ENCODE results near the gene NCR1.
"Not testable (repeated sequence)": the region's sequence is repeated elsewhere in the genome, so short reads cannot be mapped to it uniquely, and the experiment has no call there.

Gene NCR1

DNA sequence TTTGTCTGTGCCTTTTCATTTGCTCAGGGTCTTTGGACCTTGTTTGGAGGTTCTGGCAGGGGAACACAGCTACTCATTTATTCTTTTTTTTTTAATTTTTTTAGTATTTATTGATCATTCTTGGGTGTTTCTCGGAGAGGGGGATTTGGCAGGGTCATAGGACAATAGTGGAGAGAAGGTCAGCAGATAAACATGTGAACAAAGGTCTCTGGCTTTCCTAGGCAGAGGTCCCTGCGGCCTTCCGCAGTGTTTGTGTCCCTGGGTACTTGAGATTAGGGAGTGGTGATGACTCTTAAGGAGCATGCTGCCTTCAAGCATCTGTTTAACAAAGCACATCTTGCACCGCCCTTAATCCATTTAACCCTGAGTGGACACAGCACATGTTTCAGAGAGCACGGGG is 2.0 kb downstream of the NCR1 start:
- DNase-seq (ENCODE audit: low spot score): not testable (repeated sequence)

DNA sequence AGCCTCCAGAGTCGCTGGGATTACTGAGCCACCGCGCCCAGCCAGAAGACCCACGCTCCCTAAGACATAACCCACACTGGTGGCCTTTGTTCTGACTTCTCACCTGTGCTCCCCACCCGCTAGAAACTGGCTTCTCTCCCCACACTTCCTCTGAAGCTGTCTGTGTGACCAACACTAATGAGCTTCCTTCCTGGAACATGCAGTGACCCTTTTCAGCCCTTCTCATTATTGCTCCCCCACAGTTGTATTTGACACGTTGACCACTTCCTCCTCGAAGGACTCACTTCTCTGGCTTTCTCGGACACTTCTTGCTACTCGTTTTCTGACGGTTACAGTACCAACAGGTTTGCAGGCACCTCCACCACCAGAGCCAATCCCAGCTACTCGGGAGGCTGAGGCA is 10.9 kb downstream of the NCR1 start:
- DNase-seq (ENCODE audit: low spot score): no peak

DNA sequence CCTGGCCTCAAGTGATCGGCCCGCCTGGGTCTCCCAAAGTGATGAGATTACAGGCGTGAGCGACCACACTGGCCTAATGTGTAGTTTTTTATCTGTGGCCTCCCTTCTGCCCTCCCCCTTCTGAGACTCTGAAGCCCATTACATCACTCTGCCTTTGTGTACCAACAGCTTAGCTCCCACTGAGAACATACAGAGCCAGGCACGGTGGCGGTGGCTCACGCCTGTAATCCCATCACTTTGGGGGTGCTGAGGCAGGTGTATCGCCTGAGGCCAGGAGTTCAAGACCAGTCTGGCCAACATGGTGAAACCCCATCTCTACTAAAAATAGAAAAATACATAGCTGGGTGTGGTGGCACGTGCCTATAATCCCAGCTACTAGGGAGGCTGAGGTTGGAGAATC is 12.6 kb downstream of the NCR1 start:
- no peak for DNase-seq (ENCODE audit: low spot score)

DNA sequence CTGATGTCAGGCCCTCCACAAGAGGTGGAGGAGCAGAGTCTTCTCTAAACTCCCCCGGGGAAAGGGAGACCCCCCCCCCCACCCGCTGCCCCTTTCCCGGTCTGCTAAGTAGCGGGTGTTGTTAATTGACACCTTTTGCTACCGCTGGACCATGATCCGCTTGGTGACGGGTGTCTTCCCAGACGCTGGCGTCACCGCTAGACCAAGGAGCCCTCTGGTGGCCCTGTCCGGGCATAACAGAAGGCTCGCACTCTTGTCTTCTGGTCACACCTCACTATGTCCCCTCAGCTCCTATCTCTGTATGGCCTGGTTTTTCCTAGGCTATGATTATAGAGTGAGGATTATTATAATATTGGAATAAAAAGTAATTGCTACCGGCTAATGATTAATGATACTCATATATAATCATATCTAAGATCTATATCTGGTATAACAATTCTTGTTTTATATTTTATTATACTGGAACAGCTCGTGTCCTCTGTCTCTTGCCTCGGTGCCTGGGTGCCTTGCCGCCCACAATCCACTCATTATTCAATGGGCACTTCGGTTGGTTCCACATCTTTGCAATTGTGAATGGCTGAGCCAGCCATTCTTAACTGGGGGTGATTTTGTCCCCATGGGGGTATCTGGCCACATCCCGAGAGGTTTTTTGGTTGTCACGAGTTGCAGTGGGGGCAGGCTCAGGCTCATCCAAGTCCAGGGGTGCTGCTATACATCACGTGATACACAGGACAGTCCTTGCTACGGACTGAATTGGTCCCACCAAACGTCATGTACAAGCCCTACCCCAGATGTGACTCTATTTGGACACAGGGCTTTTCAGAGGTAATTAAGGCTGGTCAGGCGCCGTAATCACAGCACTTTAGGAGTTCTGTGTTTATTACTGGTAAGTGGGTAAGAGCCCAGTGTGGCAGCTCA is 14.0 kb downstream of the NCR1 start:
- not testable (repeated sequence) for DNase-seq (ENCODE audit: low spot score)

DNA sequence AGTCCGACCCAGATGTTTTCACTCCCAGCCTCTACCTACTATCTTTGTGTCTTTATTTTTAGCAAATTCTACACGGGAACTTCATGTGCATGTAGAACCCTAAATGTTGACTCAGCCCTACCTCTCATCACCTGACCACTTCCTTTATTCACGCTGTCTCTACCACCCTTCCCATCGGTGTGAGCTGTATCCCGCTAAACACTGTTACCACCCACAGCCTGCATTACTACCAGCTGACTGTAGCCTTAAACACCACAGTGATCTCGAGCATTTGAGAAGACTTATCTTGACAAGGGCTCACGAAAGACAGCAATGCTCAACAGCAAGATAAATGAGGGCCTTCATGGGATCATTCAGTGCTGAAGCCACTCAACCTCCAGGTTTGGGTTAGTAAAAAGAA is 15.1 kb downstream of the NCR1 start:
- no peak for DNase-seq (ENCODE audit: low spot score)

DNA sequence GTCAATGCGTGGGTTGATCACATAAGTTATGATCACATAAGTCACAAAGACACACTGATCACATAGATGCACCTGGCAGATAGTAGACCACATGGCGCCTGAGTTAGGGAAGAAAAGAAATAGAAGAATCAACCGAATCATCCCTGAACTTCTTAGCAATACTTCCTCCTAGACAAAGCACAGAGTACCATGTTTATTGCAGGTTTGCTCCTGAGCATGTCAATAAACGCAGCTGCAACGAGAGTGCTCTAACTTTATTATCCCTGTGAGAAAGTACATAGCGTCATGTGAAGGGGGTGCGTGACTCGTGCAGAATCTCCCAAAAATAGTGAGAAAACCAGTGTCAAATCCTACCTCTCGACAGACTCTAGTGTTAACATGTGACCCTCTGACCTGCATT is 17.3 kb downstream of the NCR1 start:
- DNase-seq (ENCODE audit: low spot score): no peak

DNA sequence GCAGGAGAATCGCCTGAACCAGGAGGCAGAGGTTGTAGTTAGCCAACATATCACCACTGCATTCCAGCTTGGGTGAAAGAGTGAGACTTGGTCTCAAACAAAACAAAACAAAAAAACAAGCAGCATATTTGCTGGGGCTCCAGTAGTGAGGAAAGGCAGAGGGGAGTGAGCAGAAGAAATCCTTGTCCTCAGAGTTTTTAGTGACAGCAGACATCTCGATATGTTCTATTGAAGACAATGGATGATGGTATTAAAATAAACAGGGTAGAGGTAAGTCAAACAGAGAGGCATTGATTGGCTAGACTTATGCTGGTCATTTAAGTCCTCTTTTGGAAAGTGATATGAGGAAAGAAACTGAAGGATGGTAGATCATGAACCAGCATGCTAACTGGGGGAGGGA is 22.4 kb downstream of the NCR1 start:
- no peak for DNase-seq (ENCODE audit: low spot score)

DNA sequence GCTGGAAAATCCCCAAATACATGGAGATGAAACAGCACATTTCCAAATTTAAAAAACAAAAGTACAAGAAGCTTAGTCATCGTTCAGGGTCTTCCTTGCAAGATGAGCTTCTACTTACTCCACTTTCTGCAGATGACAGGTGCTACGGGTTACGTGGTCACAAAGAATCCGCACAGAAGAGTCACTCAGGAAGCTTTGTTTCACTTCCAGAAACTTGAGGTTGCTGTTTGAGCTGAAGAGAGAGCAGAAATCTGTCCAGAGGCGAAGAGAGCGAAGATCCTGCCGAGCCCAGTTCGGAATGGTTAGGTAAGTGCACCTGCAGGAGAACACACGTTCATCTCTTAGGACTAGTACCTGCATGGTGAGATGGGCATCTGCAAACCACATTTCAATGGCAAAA is 32.0 kb downstream of the NCR1 start:
- DNase-seq (ENCODE audit: low spot score): no peak

DNA sequence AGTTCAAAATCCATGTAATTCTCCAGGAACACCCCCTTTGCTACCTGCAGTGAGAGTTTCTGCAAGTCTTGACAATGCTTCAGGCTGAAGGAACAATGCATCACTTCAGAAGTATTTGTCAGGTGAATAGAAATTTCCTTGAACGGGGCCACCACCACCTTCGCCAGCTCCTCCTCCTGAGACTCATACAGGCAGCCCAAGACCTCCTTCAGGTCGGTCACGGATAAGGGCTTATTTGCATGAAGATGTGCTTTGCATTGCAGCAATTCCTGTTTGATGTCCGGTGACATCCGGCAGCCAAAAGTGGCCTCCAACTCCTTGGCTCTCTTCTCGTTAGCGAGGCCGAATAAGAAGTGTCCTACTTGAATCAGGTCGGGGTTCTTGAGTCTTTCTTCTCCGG is 33.0 kb downstream of the NCR1 start:
- no peak for DNase-seq (ENCODE audit: low spot score)

DNA sequence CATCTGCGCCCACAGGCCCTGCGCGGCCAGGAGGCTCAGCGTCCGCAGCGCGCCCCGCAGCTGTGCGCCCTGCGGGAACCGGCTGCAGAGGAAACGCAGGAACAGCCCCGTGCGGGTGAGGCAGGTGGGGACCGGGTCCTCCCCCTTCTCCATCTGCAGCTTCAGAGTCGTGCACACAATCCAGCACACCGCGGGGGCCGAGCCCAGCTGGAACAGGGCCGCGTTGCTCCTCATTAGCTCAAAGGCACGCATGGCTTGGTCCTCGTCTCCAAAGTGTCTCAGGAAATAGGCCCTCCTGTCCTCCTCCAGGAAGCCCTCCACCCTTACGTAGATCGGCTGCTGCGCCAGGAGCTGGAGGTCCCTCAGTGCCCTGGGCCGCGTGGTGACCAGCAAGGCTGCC is 33.6 kb downstream of the NCR1 start:
- not testable (repeated sequence) for DNase-seq (ENCODE audit: low spot score)

DNA sequence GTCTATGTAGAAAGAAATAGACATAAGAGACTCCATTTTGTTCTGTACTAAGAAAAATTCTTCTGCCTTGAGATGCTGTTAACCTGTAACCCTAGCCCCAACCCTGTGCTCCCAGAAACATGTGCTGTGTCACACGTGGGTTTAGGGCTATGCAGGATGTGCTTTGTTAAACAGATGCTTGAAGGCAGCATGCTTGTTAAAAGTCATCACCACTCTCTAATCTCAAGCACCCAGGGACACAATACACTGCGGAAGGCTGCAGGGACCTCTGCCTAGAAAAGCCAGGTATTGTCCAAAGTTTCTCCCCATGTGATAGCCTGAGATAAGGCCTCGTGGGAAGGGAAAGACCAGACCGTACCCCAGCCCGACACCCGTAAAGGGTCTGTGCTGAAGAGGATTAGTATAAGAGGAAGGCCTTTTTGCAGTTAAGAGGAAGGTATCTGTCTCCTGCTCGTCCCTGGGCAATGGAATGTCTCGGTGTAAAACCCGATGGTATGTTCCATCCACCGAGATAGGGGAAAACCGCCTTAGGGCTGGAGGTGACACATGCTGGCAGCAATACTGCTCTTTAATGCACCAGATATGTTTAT is 37.9 kb downstream of the NCR1 start:
- DNase-seq (ENCODE audit: low spot score): not testable (repeated sequence)

DNA sequence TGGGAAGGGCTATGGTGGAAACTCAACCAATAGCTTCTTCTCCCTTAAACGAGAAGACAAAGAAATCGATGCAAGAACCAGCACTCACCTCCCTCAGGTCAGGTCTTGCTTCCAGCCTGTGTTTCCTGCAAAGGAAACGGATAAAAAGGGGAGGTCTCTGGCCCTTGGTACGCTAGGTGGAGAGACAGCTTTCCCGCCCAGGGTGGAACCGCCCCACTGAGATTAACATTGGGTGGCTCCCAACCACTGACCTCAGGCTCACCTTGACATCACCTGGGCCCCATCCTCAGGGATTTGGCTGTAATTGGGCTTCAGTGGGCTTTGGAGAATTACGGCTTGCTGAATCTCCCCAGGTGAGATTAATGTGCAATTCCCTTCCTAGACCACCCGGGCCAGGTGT is 41.4 kb downstream of the NCR1 start, which contains the start of gene NLRP7:
Gene NLRP7, minus strand, starts transcription at position 150 of the 400 bp plus-strand sequence.
- no peak for DNase-seq (ENCODE audit: low spot score)

DNA sequence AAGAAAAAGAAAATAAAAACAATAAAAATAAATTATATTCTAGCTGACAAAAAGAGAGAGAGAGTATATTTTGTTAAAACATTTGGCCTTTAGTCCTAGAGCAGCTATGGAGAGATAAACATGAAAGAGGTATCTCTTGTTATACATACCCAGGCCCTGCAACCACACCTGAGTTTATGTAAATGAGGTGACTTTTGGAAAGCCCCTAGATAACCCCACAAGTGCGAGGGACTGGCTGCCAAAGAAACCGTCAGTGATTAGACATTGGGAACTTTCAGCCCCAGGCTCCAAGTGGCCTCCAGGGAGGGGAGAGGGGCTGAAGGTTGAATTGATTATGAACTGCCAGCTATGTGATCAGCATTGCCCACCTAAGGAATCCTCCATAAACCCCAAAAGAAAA is 43.5 kb downstream of the NCR1 start:
- DNase-seq (ENCODE audit: low spot score): no peak

DNA sequence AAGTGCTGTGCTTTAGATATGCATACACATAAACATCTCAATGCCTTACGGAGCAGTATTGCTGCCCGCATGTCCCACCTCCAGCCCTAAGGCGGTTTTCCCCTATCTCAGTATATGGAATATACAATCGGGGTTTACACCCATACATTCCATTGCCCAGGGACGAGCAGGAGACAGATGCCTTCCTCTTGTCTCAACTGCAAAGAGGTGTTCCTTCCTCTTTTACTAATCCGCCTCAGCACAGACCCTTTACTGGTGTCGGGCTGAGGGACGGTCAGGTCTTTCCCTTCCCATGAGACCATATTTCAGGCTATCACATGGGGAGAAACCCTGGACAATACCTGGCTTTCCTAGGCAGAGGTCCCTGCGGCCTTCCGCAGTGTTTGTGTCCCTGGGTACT is 44.6 kb downstream of the NCR1 start:
- not testable (repeated sequence) for DNase-seq (ENCODE audit: low spot score)

DNA sequence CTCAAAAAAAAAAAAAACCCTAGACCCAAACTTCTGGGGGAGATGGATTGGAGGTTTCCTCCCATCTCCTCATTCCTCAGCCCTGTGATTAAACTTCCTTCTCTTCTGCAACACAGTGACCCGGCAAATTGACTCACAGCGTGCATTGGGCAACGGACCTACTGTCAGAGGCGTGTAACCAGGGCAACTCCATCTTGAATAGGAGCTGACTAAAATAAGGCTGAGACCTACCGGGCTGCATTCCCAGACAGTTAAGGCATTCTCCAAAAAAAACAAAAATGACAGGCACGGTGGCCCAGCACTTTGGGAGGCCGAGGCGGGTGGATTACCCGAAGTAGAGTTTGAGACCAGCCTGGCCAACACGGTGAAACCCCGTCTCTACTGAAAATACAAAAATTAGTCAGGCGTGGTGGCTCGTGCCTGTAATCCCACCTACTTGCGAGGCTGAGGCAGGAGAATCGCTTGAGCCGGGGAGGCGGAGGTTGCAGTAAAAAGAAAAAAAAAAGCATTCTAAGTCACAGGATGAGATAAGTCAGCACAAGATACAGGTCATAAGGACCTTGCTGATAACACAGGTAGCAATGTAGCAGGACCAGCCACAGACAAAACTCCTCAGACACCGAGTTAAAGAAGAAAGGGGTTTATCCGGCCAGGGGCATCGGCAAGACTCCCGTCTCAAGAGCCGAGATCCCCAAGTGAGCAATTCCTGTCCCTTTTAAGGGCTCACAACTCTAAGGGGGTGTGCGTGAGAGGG is 46.8 kb downstream of the NCR1 start:
- no peak for DNase-seq (ENCODE audit: low spot score)

DNA sequence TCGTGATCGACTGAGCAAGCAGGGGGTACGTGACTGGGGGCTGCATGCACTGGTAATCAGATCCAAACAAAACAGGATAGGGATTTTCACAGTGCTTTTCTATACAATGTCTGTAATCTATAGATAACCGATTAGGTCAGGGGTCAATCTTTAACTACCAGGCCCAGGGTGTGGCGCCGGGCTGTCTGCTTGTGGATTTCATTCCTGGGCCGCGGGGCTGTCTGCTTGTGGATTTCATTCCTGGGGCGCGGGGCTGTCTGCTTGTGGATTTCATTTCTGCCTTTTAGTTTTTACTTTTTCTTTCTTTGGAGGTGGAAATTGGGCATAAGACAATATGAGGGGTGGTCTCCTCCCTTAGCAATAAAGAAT is 47.4 kb downstream of the NCR1 start:
- not testable (repeated sequence) for DNase-seq (ENCODE audit: low spot score)

DNA sequence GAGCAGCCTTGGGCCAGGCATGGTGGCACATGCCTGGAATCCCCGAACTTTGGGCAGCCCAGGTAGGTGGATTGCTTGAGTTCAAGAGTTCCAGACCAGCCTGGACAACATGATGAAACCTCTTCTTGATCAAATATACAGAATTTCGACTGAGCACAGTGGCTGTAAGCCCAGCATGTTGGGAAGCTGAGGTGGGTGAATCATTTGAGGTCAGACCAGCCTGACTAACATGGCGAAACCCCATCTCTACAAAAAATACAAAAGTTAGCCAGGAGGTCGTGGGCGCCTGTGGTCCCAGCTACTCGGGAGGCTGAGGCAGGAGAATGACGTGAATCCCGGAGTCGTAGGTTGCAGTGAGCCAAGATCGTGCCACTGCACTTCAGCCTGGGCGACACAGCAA is 49.4 kb downstream of the NCR1 start:
- no peak for DNase-seq (ENCODE audit: low spot score)

DNA sequence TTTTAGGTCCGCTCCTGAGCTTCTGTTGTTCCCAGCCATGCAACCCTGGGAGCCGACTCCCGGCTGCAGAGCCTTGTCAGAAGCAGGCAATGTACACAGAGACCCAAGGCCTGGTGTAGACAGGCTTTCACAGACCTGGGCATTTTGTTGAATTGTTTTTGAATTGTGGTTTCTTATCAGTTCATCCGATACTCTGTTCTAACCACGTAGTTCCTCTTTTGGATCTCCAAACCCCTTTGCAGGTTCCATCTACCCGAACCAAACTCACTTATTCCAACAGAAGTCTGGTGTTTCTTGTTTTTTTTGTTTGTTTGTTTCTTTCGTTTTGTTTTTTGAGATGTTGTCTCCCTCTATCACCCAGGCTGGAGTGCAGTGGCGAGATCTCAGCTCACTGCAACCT is 53.9 kb downstream of the NCR1 start:
- DNase-seq (ENCODE audit: low spot score): no peak

All from LoVo (cell line).